T-helper 17 cell (primary cell): ENCODE data around the gene MST1. TPM values are rescaled to one million over a fixed set of nuclear protein-coding genes. Genes with fewer than 3 reads are reported as not detected.

ENCODE experiments used
- ATAC-seq: fragments of 150-1000 bp; cut with Tn5 transposase; 2 replicates; pipeline ENCODE4 v1.10.0; 2021; ENCODE audit warnings: mild to moderate bottlenecking, moderate library complexity
- DNase-seq, 3 donors: peaks; one replicate each; pipeline versions ENCODE4 v3.0.0 to v3.0.0-alpha.2; 2020 to 2021
- H3K9me3 ChIP-seq: one replicate; pipeline ENCODE4 v1.7.0; 2013; ENCODE audit warnings: low read length, mild to moderate bottlenecking; ENCODE audit not compliant: control insufficient read depth, poor library complexity, severe bottlenecking
- H3K27ac Mint-ChIP-seq: one replicate; pipeline ENCODE4 v1.8.0; 2022; ENCODE audit warnings: mild to moderate bottlenecking, moderate library complexity, mixed read lengths
- H3K27me3 Mint-ChIP-seq: one replicate; pipeline ENCODE4 v1.8.0; 2022; ENCODE audit warnings: mixed read lengths
- H3K36me3 Mint-ChIP-seq: one replicate; pipeline ENCODE4 v1.8.0; 2022; ENCODE audit warnings: low read depth, mixed read lengths
- H3K4me1 Mint-ChIP-seq: one replicate; pipeline ENCODE4 v1.8.0; 2022; ENCODE audit warnings: mild to moderate bottlenecking, mixed read lengths
- H3K4me3 Mint-ChIP-seq: one replicate; pipeline ENCODE4 v1.8.0; 2022; ENCODE audit warnings: mild to moderate bottlenecking, moderate library complexity, mixed read lengths
- total RNA-seq, 4 donors: library from RNA in 2 of 4; stranded (reverse) in 2 of 4; gene quantifications; one replicate each; pipeline ENCODE4 v1.2.3 and lab custom pipeline; 2022 to 2026

Gene MST1
- total RNA-seq, 2 donors from 2014 or later, result 7.5 to 11.3 TPM

- DNase-seq, result no peak
- peaks cover 31% of the 10 kb centered on the region for H3K27me3 Mint-ChIP-seq
- H3K9me3 ChIP-seq, result no peaks in the 10 kb centered on the region
- no peak overlapping the region for H3K4me3 Mint-ChIP-seq
- peaks cover 6% of the 10 kb centered on the region for H3K36me3 Mint-ChIP-seq
- peaks cover 10% of the 10 kb centered on the region for H3K4me1 Mint-ChIP-seq
- no peak overlapping the region for H3K27ac Mint-ChIP-seq
- no peak for ATAC-seq
Observed at GRCh38 chr3:49634736-49635135, 54.5 kb downstream of the MST1 start.

Other genes with a start within 250 kb of the MST1 start
- gene DAG1, start 219.2 kb downstream of the MST1 start, total RNA-seq, result 10 to 100 TPM; 18.0 to 18.9 TPM
- gene BSN, start 135.0 kb downstream of the MST1 start, total RNA-seq, result under 1 TPM; 0.12 to 0.29 TPM
- gene APEH, start 15.1 kb downstream of the MST1 start, total RNA-seq, result 10 to 100 TPM; 61.2 to 71.0 TPM
- gene RNF123, start 83 bp upstream of the MST1 start, total RNA-seq, result 10 to 100 TPM; 37.7 to 45.1 TPM
- under 1 TPM in 1 of 2 donors, not detected in 1; 0.99 TPM for gene AMIGO3, start 30.2 kb upstream of the MST1 start, total RNA-seq
- 10 to 100 TPM; 42.9 to 61.9 TPM for gene GMPPB, start 34.5 kb upstream of the MST1 start, total RNA-seq
- 10 to 100 TPM; 54.1 to 56.4 TPM for gene IP6K1, start 97.1 kb upstream of the MST1 start, total RNA-seq
- under 1 TPM in 1 of 2 donors, not detected in 1; 0.37 TPM for gene CDHR4, start 110.4 kb upstream of the MST1 start, total RNA-seq
- gene INKA1, start 113.8 kb upstream of the MST1 start, total RNA-seq, result 1 to 10 TPM in 1 of 2 donors, under 1 TPM in 1; 0.92 to 5.2 TPM
- gene UBA7, start 124.5 kb upstream of the MST1 start, total RNA-seq, result 100 to 1,000 TPM; 173 to 198 TPM
- 1 to 10 TPM; 4.8 to 5.5 TPM for gene TRAIP, start 167.1 kb upstream of the MST1 start, total RNA-seq
- gene CAMKV, start 180.4 kb upstream of the MST1 start, total RNA-seq, result under 1 TPM; 0.47 to 0.89 TPM
- gene MST1R, start 214.4 kb upstream of the MST1 start, total RNA-seq, result 1 to 10 TPM in 1 of 2 donors, under 1 TPM in 1; 0.63 to 1.7 TPM
- 1 to 10 TPM; 2.3 to 4.6 TPM for gene MON1A, start 240.3 kb upstream of the MST1 start, total RNA-seq